ENCODE measurements around the gene SOX5. TPM values are rescaled to one million over a fixed set of nuclear protein-coding genes. Genes with fewer than 3 reads are reported as not detected.

SOX5 gene
- total RNA-seq, 1 donor from 2014 or later = 0.17 TPM

- DNase-seq (ENCODE audit: low read depth) = no peak
- H3K4me3 ChIP-seq (ENCODE audit: low read depth, low read length) = no peak overlapping the region
- TF ChIP-seq CTCF (conservative IDR thresholded peaks at IDR 0.05; ENCODE audit: low read depth, low read length) = no peak
Observed at GRCh38 chr12:23941780-23942179, 7.7 kb downstream of the SOX5 start.

GRCh38 chr12:23938422-23938821, 11.0 kb downstream of the SOX5 start:
- no peak for TF ChIP-seq CTCF (conservative IDR thresholded peaks at IDR 0.05; ENCODE audit: low read depth, low read length)
- no peak for DNase-seq (ENCODE audit: low read depth)
- H3K4me3 ChIP-seq (ENCODE audit: low read depth, low read length) = no peak overlapping the region

GRCh38 chr12:23931176-23931575, 18.3 kb downstream of the SOX5 start:
- H3K4me3 ChIP-seq (ENCODE audit: low read depth, low read length) = no peak overlapping the region
- no peak for DNase-seq (ENCODE audit: low read depth)
- no peak for TF ChIP-seq CTCF (conservative IDR thresholded peaks at IDR 0.05; ENCODE audit: low read depth, low read length)

GRCh38 chr12:23930599-23930998, 18.9 kb downstream of the SOX5 start:
- no peak overlapping the region for H3K4me3 ChIP-seq (ENCODE audit: low read depth, low read length)
- DNase-seq (ENCODE audit: low read depth) = no peak
- no peak for TF ChIP-seq CTCF (conservative IDR thresholded peaks at IDR 0.05; ENCODE audit: low read depth, low read length)

GRCh38 chr12:23929906-23930305, 19.6 kb downstream of the SOX5 start:
- no peak for DNase-seq (ENCODE audit: low read depth)
- no peak overlapping the region for H3K4me3 ChIP-seq (ENCODE audit: low read depth, low read length)
- no peak for TF ChIP-seq CTCF (conservative IDR thresholded peaks at IDR 0.05; ENCODE audit: low read depth, low read length)

- no peak for TF ChIP-seq CTCF (conservative IDR thresholded peaks at IDR 0.05; ENCODE audit: low read depth, low read length)
- no peak for DNase-seq (ENCODE audit: low read depth)
- H3K4me3 ChIP-seq (ENCODE audit: low read depth, low read length) = no peak overlapping the region
Observed at GRCh38 chr12:23927907-23928306, 21.6 kb downstream of the SOX5 start.

- H3K4me3 ChIP-seq (ENCODE audit: low read depth, low read length) = no peak overlapping the region
- no peak for TF ChIP-seq CTCF (conservative IDR thresholded peaks at IDR 0.05; ENCODE audit: low read depth, low read length)
- DNase-seq (ENCODE audit: low read depth) = no peak
Observed at GRCh38 chr12:23921099-23921856, 28.2 kb downstream of the SOX5 start.
